H1 (cell line): ENCODE results near the gene AAK1. TPM values are rescaled to one million over a fixed set of nuclear protein-coding genes. Genes with fewer than 3 reads are reported as not detected.

Experiments
- CTCF ChIA-PET: fragments of 300-600 bp; sonication (Branson Sonifier 250); formaldehyde crosslinking; loops from one replicate; lab custom pipeline; 2021; ENCODE audit not compliant: partially characterized antibody; lab: Charles Lee
- POLR2A ChIA-PET: fragments of 300-600 bp; sonication (Branson Sonifier 250); formaldehyde crosslinking; loops from one replicate; lab custom pipeline; 2021; ENCODE audit warnings: inconsistent platforms; ENCODE audit not compliant: partially characterized antibody; lab: Charles Lee
- DNase-seq, 2 experiments: peaks; one replicate each; pipeline versions ENCODE4 v3.0.0 to v3.0.0-alpha.2; 2010 to 2022; ENCODE audit warnings: low spot score in 2 of 2, low read depth in 1 of 2, mixed read lengths in 1 of 2
- FAIRE-seq: peaks from 2 replicates; lab custom pipeline; 2011; peaks lifted over from hg19 to GRCh38; lab: Jason Lieb, UNC
- H2AFZ ChIP-seq: 2 replicates; pipeline ENCODE4 v1.8.1; 2012; ENCODE audit warnings: low read length, inconsistent platforms
- H2AK5ac ChIP-seq: 2 replicates; pipeline ENCODE4 v1.6.1; 2013; ENCODE audit warnings: low read depth, low read length
- H2BK120ac ChIP-seq: replicated peaks from 2 replicates; pipeline ENCODE3; 2013; ENCODE audit warnings: low read depth, low read length, inconsistent platforms
- H2BK12ac ChIP-seq: 2 replicates; pipeline ENCODE4 v1.6.1; 2013; ENCODE audit warnings: low read depth, low read length
- H2BK15ac ChIP-seq: 2 replicates; pipeline ENCODE4 v1.6.1; 2013; ENCODE audit warnings: low read length
- H2BK20ac ChIP-seq: 2 replicates; pipeline ENCODE4 v1.6.1; 2013; ENCODE audit warnings: low read length
- H2BK5ac ChIP-seq: 2 replicates; pipeline ENCODE4 v1.6.1; 2013; ENCODE audit warnings: low read depth, low read length
- H3K14ac ChIP-seq: 2 replicates; pipeline ENCODE4 v1.6.1; 2013; ENCODE audit warnings: inconsistent platforms; ENCODE audit not compliant: insufficient read length
- H3K18ac ChIP-seq: 2 replicates; pipeline ENCODE4 v1.6.1; 2013; ENCODE audit warnings: low read length; ENCODE audit errors: extremely low read depth
- H3K23ac ChIP-seq: 2 replicates; pipeline ENCODE4 v1.6.1; 2013; ENCODE audit warnings: inconsistent platforms; ENCODE audit not compliant: insufficient read length
- H3K23me2 ChIP-seq: 2 replicates; pipeline ENCODE4 v1.6.1; 2013; ENCODE audit warnings: low read depth, low read length
- H3K27ac ChIP-seq: 2 replicates; pipeline ENCODE4 v1.6.1; 2011; ENCODE audit warnings: low read depth, low read length, inconsistent platforms
- H3K27me3 ChIP-seq, 4 experiments: replicated peaks in 1 of 4; 1 replicate in 1 of 4; 2 replicates in 3 of 4; pipeline versions ENCODE4 v1.6.1 to v1.8.1; 2011 to 2013; ENCODE audit warnings: low read length in 3 of 4, mild to moderate bottlenecking in 3 of 4, inconsistent platforms in 2 of 4, mixed read lengths in 2 of 4, moderate library complexity in 1 of 4; ENCODE audit not compliant: control insufficient read depth in 3 of 4, insufficient read depth in 3 of 4; ENCODE audit errors: extremely low read depth in 1 of 4
- H3K36me3 ChIP-seq, 4 experiments: 2 replicates each; pipeline versions ENCODE4 v1.6.1 to v1.8.1; 2011 to 2013; ENCODE audit warnings: mild to moderate bottlenecking in 4 of 4, low read length in 3 of 4, moderate library complexity in 2 of 4, control low read depth in 1 of 4, inconsistent platforms in 1 of 4; ENCODE audit not compliant: insufficient read depth in 4 of 4, control insufficient read depth in 2 of 4
- H3K4ac ChIP-seq: replicated peaks from 2 replicates; pipeline ENCODE3; 2013; ENCODE audit warnings: low read length, low read depth, mixed read lengths, inconsistent platforms; ENCODE audit not compliant: insufficient read length
- H3K4me1 ChIP-seq, 4 experiments: replicated peaks in 1 of 4; 1 replicate in 1 of 4; 2 replicates in 3 of 4; pipeline versions ENCODE4 v1.6.1 to v1.8.1; 2011 to 2013; ENCODE audit warnings: low read length in 3 of 4, inconsistent platforms in 2 of 4, mixed read lengths in 1 of 4; ENCODE audit not compliant: insufficient read depth in 4 of 4, control insufficient read depth in 3 of 4
- H3K4me2 ChIP-seq, 2 experiments: 2 replicates each; pipeline versions ENCODE4 v1.6.1 to v1.8.1; 2011 to 2013; ENCODE audit warnings: low read depth in 2 of 2, low read length in 2 of 2, control low read depth in 1 of 2, inconsistent platforms in 1 of 2, mild to moderate bottlenecking in 1 of 2; ENCODE audit not compliant: insufficient read depth in 1 of 2
- H3K4me3 ChIP-seq, 4 experiments: fragments of 200-600, 300-600 bp in 1 of 4; sonication (generic), shearing (Covaris generic), sonication (Bioruptor Twin) in 1 of 4; 2 replicates each; pipeline versions ENCODE4 v1.5.1 to v1.8.1; 2011 to 2016; ENCODE audit warnings: low read length in 4 of 4, low read depth in 3 of 4, control low read depth in 2 of 4, inconsistent platforms in 2 of 4, mild to moderate bottlenecking in 2 of 4, mixed read lengths in 1 of 4, moderate library complexity in 1 of 4; ENCODE audit not compliant: insufficient read depth in 2 of 4; ENCODE audit errors: extremely low read depth in 1 of 4
- H3K56ac ChIP-seq: replicated peaks from 2 replicates; pipeline ENCODE3; 2013; ENCODE audit warnings: low read depth, mild to moderate bottlenecking, mixed read lengths, low read length, inconsistent platforms; ENCODE audit not compliant: insufficient read length
- H3K79me1 ChIP-seq: 2 replicates; pipeline ENCODE4 v1.6.1; 2013; ENCODE audit warnings: low read depth, low read length, control low read depth
- H3K79me2 ChIP-seq, 2 experiments: 2 replicates each; pipeline versions ENCODE4 v1.6.1 to v1.8.1; 2012 to 2013; ENCODE audit warnings: low read length in 2 of 2, mild to moderate bottlenecking in 2 of 2, inconsistent platforms in 1 of 2; ENCODE audit not compliant: insufficient read depth in 2 of 2, control insufficient read depth in 1 of 2
- H3K9ac ChIP-seq, 4 experiments: replicated peaks in 1 of 4; 1 replicate in 1 of 4; 2 replicates in 3 of 4; pipeline versions ENCODE4 v1.6.1 to v1.8.1; 2011 to 2013; ENCODE audit warnings: low read depth in 3 of 4, low read length in 3 of 4, control low read depth in 2 of 4, mild to moderate bottlenecking in 2 of 4, moderate library complexity in 2 of 4, inconsistent platforms in 1 of 4; ENCODE audit errors: extremely low read depth in 1 of 4
- H3K9me3 ChIP-seq, 2 experiments: 2 replicates each; pipeline versions ENCODE4 v1.6.1 to v1.8.1; 2012 to 2013; ENCODE audit warnings: mild to moderate bottlenecking in 2 of 2, moderate library complexity in 2 of 2, control low read depth in 1 of 2, inconsistent platforms in 1 of 2, low read depth in 1 of 2, low read length in 1 of 2, mixed read lengths in 1 of 2; ENCODE audit not compliant: insufficient read depth in 2 of 2
- H4K20me1 ChIP-seq, 2 experiments: replicated peaks in 1 of 2; 2 replicates each; pipeline versions ENCODE3 to v1.8.1; 2011 to 2013; ENCODE audit warnings: inconsistent platforms in 2 of 2, low read length in 2 of 2, mild to moderate bottlenecking in 1 of 2; ENCODE audit not compliant: insufficient read depth in 2 of 2, control insufficient read depth in 1 of 2
- H4K5ac ChIP-seq: 2 replicates; pipeline ENCODE4 v1.6.1; 2013; ENCODE audit warnings: low read length, low read depth, mixed read lengths, inconsistent platforms; ENCODE audit not compliant: insufficient read length
- H4K8ac ChIP-seq: 2 replicates; pipeline ENCODE4 v1.8.0; 2013; ENCODE audit warnings: mild to moderate bottlenecking, moderate library complexity, low read length, inconsistent platforms; ENCODE audit not compliant: insufficient read depth; ENCODE audit errors: extremely low read depth
- H4K91ac ChIP-seq: replicated peaks from 2 replicates; pipeline ENCODE3; 2013; ENCODE audit warnings: low read length, mixed read lengths, inconsistent platforms; ENCODE audit not compliant: insufficient read length
- POLR2AphosphoS5 ChIP-seq: IDR thresholded peaks from 2 replicates; pipeline ENCODE4 v1.6.1; 2011; ENCODE audit warnings: low read depth, low read length
- RBBP5 ChIP-seq: IDR thresholded peaks from 2 replicates; pipeline ENCODE4 v1.7.1; 2012; ENCODE audit warnings: low read depth, mild to moderate bottlenecking, inconsistent platforms, low read length, moderate library complexity, borderline replicate concordance
- YY1 ChIP-seq: IDR thresholded peaks from 2 replicates; pipeline ENCODE4 v1.6.1; 2011; ENCODE audit warnings: low read depth, mild to moderate bottlenecking, low read length
- polyA plus RNA-seq, 7 experiments: library from polyadenylated mRNA; depleted of rRNA in 3 of 7; stranded (reverse) in 5 of 7; unstranded in 2 of 7; fragments of >200 nt in 5 of 7; fragments of 200-250 nt in 2 of 7; gene quantifications; 1 replicate in 5 of 7; 2 replicates in 1 of 7; 4 replicates in 1 of 7; pipeline versions ENCODE4 v1.2.1 to v1.2.3, GENCODE V29; 2011 to 2013; ENCODE audit warnings: missing spikeins in 2 of 7, mixed read lengths in 2 of 7
- total RNA-seq: library from RNA; stranded (reverse); fragmentation: NEBNext Ultra II Directional; extraction: Animal tissue kit (Norgen Biotek cat#: 25700); gene quantifications from 2 replicates; pipeline ENCODE4 v1.2.1, GENCODE V29; 2021

The AAK1 gene
- total and polyA plus RNA-seq, 2 of the 8 experiments (the other 6 are each of a cell fraction or from before 2014, with no cell fraction given): 10.0 to 40.5 TPM

DNA sequence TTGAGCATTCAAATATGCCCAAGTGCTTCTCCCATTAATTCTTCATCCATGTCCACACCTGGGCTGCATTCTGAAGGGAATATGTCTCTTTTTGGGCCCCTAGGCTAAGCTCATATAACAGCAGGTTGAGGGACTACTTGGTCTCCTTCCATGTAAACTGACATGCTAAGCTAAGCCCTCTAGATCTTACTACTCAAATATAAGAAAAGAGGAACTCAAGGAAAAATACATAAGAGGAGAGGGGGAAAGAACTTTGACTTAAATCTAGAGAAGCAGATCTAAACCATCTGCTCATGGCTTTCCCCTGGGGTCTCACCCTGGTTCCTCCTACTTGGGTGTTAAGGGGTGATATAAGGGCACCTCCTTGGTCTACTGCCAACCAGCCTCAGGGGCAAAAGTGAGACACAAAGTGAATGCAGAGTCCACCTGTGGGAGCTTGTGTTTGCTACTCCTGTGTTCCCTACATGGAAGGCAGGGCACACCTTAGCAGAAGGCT, 186.5 kb downstream of the AAK1 start:
- FAIRE-seq: no peak
- CTCF ChIA-PET: interaction anchor here (1.0 to 2.3 kb wide), 2 partner anchors 20 to 81 kb away, joined by 3 to 7 read pairs; partner anchors contain the start of gene NFU1
- H2BK15ac ChIP-seq: no peak overlapping the region
- H4K20me1 ChIP-seq: no peaks in the 10 kb centered on the region
- no peaks in the 10 kb centered on the region for H3K9me3 ChIP-seq
- no peak overlapping the region for H3K4me2 ChIP-seq
- peaks cover 0 to 8% (median 2%) of the 10 kb centered on the region in 4 experiments; a peak in 2 of 7 replicates for H3K4me1 ChIP-seq
- no peaks in the 10 kb centered on the region for H3K23me2 ChIP-seq
- no peak overlapping the region for H2AFZ ChIP-seq
- no peaks in the 10 kb centered on the region for H3K27me3 ChIP-seq
- DNase-seq: no peak
- H3K56ac ChIP-seq: no peak overlapping the region
- no peak overlapping the region for H3K18ac ChIP-seq
- no peak overlapping the region for H2AK5ac ChIP-seq
- H3K9ac ChIP-seq: no peak overlapping the region
- no peaks in the 10 kb centered on the region for H3K79me1 ChIP-seq
- no peak overlapping the region for H3K23ac ChIP-seq
- H3K4ac ChIP-seq: no peak overlapping the region
- no peaks in the 10 kb centered on the region for H3K79me2 ChIP-seq
- H4K91ac ChIP-seq: no peak overlapping the region
- no peak overlapping the region for H3K27ac ChIP-seq
- no peaks in the 10 kb centered on the region for H3K36me3 ChIP-seq
- TF ChIP-seq RBBP5 (no peak), POLR2AphosphoS5 (no peak), YY1 (no peak)
- peak overlapping the region; percentile 88; the same call in 1 of the 2 replicates for H4K8ac ChIP-seq
- H2BK20ac ChIP-seq: no peak overlapping the region
- no peak overlapping the region for H2BK12ac ChIP-seq
- no peak overlapping the region for H3K14ac ChIP-seq
- H2BK120ac ChIP-seq: no peak overlapping the region
- no peak overlapping the region for H2BK5ac ChIP-seq
- POLR2A ChIA-PET: interaction anchor here (0.9 kb wide), 1 partner anchor 10 kb away, joined by 3 read pairs; no protein-coding TSS in a partner anchor
- H3K4me3 ChIP-seq: no peak overlapping the region
- no peak overlapping the region for H4K5ac ChIP-seq
